HG03064 (cell line): Measurements from ENCODE around the gene SLC7A5.
"Not testable (repeated sequence)": the region's sequence is repeated elsewhere in the genome, so short reads cannot be mapped to it uniquely, and the experiment has no call there.

ENCODE experiments used
- ATAC-seq: cut with Tn5 transposase; IDR thresholded peaks from one replicate; pipeline ENCODE4 v1.9.1; 2021; ENCODE audit warnings: low read depth; ENCODE audit not compliant: unreplicated experiment

SLC7A5 gene

DNA sequence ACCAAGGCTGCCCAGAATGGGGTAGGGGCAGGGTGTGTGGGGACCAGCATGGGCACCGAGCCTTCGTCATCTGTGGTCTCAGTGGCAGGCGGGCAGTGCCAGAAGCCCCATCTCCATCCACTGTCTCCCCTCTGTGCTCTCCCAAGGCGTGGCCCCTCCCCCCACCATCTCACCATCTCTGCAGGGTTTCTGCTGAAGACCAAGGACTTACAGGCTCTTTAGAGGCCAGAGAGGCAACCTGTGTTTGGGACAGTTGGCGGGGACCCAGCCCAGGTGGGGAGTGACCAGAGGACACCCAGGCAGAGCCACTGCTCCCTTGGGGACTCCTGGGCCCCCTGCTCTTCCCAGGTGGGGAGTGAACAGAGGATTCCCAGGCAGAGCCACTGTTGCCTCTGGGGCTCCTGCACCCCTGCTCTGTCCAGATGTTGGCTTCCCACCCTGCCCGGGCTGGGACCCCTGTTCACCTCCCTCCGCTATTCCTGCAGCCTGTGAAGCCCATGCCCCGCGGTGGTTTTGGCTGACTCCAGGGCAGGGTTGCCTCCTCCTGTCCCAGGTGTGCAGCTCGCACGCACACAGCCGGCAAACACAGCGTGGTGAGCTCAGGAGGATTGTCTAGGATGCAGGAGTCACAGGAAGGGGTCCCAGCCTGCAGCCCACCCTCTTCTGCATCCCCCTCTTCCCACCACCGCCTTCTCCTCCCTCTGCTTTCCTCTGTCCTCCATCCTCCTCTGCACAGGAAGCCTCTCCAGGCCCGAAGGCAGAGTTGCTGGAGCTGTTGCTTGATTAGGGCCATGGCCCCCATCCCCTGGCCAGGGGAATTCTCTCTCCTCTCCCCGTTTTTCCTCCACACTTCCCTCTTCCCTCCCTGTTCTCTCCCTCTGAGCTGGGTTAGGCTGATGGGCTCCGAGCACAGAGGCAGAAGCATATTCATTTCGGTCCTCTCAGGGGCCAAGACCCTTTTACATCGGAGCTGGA lies 45.0 kb downstream of the SLC7A5 start:
- ATAC-seq, result no peak

DNA sequence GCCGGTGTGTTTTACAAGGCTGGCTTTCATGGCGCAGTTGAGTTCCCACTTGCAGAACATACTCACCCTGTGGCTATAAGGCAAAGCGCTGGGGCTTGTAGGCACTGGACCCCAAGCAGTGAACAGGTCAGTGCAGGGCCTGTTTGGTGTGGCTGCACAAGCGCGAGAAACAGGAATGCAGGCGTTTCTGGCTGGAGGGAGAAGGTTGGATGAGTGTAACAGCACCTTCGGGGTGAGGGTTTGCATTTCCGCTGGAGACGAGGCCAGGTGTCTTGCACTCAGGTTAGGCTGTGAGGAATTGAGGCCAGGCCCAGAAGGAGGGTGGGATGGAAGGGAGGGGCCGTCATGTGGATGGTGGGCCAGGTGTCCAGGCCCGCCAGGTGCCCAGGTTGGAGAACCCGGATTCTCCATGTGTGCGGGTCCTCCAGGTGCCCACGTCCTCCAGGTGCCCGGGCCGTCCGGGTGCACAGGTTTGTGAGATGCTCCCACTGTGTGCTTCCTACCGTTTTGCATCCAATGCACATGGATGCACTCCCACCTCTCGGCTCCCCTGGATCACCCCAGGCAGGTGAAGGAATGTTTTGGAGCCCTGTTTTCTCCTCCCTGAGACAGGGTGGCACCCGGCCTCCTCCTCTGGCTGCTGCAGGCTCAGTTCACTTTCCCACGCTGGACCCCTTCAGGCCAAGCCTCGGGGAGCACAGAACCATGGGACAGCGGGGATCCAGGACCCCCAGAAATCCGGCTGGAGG lies 46.0 kb downstream of the SLC7A5 start:
- no peak for ATAC-seq

DNA sequence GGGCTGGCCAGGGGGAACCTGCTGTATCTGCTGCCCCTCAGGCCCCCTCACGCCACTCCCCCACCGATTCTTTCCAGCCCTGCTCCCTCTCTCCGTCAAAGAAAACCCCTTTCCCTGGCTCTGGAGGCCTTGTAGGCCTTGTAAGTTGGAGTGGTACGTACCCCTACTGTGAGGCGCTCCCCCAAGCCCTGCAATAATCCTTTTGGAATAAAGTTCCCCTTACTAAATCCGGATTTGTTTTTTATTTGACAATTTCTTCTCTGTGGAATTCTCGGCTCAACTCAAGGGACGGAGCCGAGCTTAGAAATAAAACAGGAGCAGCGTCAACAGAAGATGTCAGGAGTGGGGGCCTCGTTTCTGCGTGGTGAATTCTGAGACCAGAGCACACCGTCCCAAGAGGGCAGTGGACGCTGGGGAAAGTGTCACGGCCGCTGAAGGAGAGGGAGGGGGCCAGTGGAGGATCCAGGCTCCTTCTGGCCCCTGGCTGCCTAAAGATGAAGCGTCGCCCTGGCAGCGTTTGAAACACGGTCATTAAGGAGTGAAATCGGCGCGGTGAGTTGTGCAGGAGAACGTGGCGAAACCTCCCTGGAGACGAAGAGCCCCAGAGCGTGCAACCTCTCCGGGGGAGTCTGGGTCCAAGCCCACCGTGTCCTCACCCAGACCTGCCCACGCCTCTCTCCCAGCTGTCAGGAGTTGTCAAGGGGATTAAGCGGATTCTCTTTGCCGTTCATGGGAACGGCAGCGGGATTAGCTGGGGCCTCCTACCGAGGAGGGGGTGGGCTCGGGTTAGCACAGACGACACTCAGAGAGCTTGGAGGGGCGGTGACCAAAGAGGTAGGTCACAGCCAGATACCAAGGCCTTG lies 47.0 kb downstream of the SLC7A5 start:
- ATAC-seq, result no peak

DNA sequence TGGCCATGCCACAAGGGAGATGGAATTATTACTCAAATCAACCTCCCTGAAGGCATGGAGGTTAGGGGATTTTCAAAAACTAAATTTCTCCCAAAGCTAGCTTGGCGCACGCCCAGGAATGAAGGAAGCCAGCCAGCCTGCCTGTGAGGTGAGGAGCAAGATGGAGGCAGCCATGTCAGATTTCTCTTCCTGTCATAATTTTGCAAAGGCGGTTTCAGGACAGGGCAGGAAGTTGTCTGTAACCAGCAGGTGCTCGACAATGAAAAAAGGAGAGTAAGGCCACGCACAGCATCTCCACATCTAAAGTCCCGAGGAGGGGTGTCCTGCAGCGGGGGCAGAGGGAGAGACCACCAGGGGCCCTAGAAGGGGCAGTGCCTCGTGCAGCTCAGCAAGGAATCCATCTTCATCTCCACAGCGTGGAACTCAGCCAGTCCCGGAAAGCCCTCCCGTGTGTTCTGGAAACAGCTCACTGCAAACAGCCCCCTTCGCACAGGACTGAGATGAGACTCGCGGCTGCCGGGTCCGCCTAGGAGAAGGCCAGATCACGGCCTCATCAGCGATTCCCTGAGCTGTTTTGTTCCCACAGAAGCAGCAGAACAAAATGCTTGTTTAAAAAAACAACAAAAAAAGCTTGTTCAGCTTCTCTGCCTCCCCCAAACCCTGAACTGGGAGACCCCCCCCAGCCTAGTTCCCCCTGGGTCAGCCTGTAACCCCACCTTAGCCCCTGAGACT lies 47.8 kb downstream of the SLC7A5 start:
- ATAC-seq, result no peak

DNA sequence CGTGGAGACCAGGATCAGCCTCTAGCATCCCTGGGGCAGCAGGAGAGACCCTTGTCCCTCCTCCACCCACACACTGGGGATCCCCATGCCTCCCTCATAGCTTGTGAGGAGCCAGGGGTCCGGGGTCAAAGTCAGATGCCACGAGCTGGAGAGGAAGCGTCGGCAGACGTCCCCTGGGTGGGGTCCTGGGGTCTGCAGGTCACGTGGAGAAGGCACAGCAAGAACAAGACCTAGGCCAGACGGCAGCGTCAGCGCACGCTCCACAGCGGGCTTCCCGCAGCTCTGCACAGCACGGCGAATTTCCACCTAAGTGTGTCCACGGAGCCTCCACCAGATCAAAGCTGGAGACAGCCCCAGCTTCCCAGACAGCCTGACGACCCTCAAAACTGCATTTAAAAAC lies 49.3 kb downstream of the SLC7A5 start:
- no peak for ATAC-seq

DNA sequence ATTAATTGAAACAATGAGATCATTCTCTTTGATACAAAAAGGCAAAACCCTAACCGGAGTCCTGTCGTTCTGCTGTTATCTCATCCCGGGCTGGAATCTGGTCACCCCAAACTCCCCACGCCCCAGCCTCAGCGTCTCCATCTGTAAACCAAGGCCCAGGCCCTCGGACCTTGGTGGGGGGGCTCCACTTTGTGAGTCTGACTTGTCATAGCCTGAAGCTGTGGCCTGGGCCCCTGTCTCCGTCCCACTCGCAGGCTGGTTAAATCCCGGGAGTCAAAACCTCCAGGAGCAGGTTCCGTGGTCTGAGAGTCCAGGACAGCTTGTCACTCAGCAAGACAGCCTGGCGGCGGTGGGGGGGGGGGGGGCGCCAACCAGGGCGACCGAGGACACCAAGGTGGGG lies 50.0 kb downstream of the SLC7A5 start:
- ATAC-seq, result no peak

DNA sequence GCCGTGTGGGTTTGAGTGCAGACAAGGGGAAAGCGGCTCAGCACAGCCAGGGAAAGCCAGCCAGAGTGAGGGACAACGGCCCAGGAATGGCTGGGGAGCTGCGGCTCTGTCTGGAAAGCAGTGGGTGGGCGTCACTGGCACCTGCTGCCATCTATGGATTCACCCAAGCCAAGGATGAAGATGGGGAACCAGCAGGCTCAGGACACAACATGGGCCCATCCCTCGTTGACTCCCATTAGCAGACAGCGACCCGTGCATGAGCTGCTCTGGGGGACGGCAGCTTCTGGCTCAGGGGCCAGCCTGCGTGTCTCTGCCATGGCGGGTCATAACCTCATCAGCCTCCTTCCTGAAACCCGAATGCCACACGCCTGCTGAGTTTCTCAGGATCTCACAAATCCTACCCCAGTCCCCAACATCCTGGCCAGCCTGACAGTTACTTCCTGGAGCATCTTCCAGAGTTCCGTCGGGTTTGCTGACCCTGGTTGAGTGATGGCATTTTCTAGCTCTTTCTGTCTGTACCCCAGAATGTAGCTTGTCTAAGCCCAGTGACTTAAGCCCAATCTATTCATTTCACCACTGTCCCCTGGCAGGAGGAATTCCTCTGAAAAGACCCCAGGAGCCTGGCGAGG lies 50.7 kb downstream of the SLC7A5 start:
- no peak for ATAC-seq

DNA sequence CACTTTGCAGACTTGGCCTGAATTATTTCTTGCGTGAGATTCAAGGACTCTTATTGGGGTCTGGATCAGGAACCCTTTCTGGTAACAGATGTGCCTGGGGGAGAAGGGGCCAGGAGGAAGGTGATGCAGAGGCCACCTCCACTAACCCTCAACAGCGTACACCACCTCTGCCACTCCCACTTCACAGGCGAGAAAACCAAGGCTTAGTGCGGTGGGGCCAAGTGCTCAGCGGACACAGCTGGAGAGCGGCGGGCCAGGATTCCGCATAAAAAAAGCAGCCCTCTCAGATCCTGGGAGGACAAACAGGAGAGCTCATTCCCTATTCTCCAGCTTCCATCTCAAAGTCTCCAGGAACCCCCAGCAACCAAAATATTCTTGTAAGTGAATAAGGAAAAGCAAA lies 51.4 kb downstream of the SLC7A5 start:
- no peak for ATAC-seq

DNA sequence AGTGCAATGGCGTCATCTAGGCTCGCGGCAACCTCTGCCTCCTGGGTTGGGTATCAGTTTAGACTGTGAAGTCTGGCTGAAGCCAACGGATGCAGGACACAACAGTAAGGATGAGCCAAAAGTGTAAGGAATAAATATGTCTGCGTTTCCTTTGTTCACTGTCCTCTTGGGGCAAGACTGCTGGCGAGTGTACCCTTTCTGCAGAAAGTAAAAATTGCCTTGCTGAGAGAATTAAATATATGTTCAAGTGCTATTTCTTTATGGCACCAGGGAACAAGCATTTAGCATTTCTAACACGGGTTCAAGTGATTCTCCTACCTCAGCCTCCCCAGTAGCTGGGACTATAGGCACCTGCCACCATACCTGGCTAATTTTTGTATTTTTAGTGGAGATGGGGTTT lies 51.9 kb downstream of the SLC7A5 start:
- not testable (repeated sequence) for ATAC-seq

DNA sequence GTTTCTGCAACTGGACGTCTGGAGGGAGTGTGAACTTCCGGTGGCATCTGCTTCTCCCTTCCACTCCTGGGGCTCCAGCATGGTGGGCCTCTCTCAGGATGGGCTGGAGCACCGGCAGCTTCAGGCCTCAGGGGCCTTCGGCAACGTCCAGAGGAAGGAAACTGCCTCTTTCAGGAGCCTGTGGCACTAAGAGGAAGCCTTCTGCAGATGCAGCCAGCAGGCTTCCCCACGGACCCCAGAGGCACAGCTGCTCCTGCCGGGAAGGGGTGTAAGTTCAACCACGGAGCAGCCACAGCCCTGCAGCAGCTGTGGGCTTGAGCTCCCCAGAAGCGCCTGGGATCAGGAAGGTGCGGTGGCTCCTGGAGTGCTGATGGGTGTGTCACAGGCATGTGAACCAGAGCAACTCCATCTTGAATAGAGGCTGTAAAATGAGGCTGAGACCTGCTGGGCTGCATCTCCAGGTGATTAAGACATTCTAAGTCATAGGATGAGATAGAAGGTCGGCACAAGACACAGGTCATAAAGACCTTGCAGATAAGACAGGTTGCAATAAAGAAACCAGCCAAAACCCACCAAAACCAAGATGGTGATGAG lies 52.7 kb downstream of the SLC7A5 start:
- ATAC-seq, result no peak

DNA sequence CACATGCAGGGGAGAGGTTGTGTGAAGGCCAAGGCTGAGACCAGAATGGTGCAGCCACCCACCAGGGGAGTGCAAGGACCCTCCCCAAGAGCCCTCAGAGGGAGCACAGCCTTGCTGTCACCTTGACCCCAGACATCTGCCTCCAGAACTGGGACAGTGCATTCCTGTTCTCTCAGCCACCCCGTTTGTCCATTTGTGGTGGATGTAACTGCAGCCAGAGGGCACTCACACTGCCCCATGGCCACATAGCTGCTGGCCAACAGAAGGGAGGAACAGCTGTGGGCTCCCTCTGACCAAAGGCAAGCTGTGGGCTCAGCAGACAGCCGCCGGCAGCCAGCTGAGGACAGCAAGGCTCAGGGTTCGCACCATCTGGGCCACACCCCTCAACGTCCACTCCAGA lies 53.7 kb downstream of the SLC7A5 start:
- no peak for ATAC-seq

DNA sequence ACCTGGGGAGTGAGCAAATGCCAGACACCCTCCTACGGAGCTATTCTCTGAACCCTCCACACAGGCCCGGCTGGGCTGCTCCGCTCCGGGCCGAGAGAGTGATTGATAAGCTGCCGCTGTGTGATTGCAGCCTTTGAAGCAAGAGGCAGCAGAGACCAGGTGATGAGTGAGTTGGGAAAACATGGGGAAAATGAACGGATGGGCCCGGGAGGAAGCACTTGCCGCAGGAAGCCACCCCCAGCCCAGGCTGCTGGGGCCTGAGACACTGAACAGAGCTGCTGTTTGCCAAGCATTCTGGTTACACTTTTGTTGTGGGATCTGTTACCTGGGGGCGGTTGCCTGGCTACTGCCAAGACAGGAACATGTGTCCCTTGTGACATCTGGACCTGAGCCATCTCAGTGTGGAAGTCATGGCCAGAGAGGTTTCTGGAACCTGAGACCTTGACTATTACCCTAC lies 57.1 kb downstream of the SLC7A5 start:
- ATAC-seq, result no peak

DNA sequence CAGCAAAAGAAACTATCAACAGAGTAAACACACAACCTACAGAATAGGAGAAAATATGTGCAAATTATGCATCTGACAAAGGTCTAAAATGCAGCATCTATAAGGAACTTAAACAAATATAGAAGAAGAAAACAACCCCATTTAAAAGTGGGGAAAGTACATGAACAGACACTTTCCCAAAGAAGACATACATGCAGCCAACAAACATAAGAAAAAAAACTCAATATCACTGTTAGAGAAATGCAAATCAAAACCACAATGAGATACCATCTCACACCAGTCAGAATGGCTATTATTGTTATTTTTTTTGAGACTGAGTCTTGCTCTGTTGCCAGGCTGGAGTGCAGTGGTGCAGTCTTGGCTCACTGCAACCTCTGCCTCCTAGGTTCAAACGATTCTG lies 57.9 kb downstream of the SLC7A5 start:
- not testable (repeated sequence) for ATAC-seq

DNA sequence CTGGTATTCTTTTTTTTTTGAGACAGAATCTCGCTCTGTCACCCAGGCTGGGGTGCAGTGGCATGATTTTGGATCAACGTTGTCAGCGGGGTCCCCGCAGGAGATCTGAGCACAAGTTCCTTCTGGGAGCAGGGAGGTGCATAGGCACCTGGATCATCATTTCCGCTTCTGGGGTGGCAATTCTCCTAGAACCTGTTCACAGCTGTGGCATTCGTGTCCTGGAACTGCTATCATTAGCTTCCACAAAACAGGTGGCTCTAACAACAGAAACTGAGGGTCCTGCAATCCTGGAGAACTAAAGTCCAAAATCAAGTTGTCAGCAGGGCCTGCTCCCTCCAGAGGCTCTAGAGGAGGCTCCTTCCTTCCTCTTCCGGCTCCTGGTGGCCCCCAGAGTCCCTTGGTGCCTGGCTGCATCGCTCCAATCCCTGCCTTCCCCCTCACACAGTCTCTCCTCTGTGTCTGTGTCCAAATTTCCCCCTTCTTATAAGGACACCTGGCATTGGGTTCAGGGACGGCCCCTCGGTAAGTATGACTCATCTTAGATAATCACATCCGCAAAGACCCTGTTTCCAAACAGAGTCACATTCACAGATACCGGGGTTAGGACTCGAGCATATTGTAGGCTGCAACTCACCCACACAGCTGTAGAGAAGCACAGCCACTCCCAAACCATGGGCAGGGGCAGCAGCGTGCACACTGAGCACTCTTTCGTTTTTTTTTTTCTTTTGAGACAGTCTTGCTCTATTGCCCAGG lies 60.0 kb downstream of the SLC7A5 start:
- ATAC-seq, result peak; percentile 42

DNA sequence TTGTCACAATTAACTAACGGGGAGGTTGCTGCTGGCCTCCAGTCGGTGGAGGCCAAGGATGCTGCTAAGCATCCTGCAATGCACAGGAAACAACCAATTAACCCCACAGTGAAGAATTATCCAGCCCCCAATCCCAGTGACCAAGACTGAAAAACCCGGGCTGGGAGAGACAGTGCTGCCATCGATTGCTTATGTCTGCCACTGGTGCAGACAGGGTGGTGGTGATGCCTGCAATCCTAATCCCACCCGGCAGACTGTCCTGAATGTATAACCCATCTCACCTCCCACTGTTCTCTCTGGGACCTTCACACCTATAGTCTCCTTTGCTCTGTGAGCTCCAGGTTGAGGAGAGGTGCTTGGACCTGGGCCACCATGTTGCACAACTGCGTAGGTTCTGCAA lies 61.2 kb downstream of the SLC7A5 start:
- no peak for ATAC-seq

DNA sequence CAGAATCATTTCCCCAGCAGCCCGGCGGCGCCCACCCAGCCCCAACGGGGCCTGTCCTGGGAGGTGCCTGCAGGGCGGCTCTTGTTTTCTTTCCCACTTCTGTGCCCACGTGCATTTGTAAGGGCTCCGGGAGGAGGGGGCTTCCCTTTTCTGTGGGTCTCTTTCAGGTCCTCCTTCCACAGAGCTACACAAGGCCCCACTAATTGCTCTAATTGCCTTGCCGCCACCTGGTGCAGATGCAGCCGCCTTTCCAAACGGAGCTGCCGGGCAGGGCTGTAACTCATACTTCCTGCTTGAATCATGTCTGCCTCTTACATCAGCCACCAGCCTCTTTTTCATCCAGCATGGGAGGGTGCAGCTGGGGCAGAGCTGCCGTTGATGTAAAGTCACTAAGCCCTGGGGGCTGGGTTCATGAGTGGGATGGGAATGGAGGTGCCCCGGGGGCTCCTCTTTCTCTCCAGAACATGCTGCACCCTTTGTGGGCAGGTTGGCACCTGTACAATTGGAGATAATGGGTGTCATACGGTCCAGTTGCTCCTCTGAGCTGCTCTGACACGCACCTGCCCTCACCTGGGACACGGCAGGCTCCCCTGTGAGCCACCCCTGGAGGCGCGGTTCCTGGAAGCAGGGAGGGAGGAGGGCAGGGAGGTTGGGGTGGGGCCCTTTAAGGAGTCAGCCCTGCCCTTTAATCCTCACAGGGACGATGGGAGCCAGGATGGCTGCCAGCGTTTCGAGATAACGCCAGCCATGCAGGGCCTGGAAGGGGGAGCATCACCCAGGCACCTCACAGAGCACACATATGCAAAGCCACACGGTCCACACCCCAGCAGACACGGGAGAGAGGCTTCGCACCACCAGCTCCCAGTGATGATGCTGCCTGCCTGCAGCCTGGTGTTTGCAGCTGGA lies 62.4 kb downstream of the SLC7A5 start:
- ATAC-seq, result no peak

DNA sequence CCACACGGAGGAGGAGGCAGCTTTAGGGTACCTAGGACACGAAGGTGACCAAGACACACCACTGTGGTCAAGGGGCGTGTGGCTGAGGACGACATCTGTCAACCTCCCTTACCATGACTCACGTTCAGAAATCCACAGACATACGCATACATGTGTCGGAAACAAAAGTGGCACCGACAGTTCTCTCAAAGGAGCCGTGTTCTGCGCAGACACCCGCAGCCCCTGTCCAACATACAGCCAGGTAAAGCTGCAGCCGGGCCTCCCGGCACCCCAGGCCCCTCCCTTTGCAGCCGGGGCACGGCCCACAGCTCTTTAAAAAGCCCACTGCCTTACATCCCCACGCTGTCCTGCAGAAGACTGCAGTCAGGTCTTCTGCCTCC lies 63.1 kb downstream of the SLC7A5 start:
- ATAC-seq, result no peak

DNA sequence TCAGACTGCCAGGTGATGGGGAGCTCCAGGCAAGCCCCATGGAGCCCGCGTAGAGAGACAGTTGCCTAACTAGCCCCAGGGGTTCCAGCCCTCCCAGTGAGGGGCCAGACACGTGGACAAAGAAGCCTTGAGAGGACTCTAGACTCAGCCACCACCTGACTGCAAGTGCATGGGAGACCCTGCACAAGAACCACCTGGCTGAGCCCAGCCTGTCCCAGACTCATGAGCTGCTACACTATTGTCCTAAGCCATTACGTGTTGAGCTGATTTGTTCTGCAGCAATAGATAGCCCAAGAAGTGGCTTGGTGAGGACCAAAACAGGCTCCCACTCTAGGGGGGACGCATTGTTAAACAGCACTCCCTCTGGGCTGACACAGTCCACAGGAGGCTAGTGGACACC lies 65.9 kb downstream of the SLC7A5 start:
- no peak for ATAC-seq
